HEK293 (cell line): ENCODE results near the gene ZNF519.

Experiments used
- IKZF3 ChIP-seq: fragments of 450-650 bp; IDR thresholded peaks from 2 replicates; pipeline ENCODE4 v1.5.0; 2018; ENCODE audit warnings: missing biosample characterization, mild to moderate bottlenecking, missing genetic modification characterization, moderate library complexity
- KLF1 ChIP-seq: fragments of 450-650 bp; formaldehyde crosslinking; IDR thresholded peaks from 2 replicates; pipeline ENCODE4 v1.5.1; 2016; ENCODE audit warnings: missing biosample characterization, missing genetic modification characterization
- KLF16 ChIP-seq: fragments of 450-650 bp; formaldehyde crosslinking; IDR thresholded peaks from 2 replicates; pipeline ENCODE4 v1.5.1; 2017; ENCODE audit warnings: missing biosample characterization, missing genetic modification characterization
- KLF9 ChIP-seq: fragments of 450-650 bp; formaldehyde crosslinking; IDR thresholded peaks from 2 replicates; pipeline ENCODE4 v1.5.1; 2016; ENCODE audit warnings: missing biosample characterization, missing genetic modification characterization, low read depth
- SP3 ChIP-seq: fragments of 450-650 bp; formaldehyde crosslinking; IDR thresholded peaks from 2 replicates; pipeline ENCODE4 v1.5.1; 2016; ENCODE audit warnings: missing biosample characterization, missing genetic modification characterization
- SP7 ChIP-seq: fragments of 450-650 bp; formaldehyde crosslinking; IDR thresholded peaks from 2 replicates; pipeline ENCODE4 v1.5.1; 2016; ENCODE audit warnings: missing biosample characterization, missing genetic modification characterization
- ZBTB17 ChIP-seq: fragments of 450-650 bp; formaldehyde crosslinking; IDR thresholded peaks from 2 replicates; pipeline ENCODE4 v1.5.1; 2016; ENCODE audit warnings: missing biosample characterization, missing genetic modification characterization
- ZEB2 ChIP-seq: fragments of 450-650 bp; formaldehyde crosslinking; IDR thresholded peaks from 2 replicates; pipeline ENCODE4 v1.5.1; 2016; ENCODE audit warnings: missing biosample characterization, missing genetic modification characterization
- ZFP37 ChIP-seq: fragments of 450-650 bp; formaldehyde crosslinking; IDR thresholded peaks from 2 replicates; pipeline ENCODE4 v1.5.1; 2016; ENCODE audit warnings: missing biosample characterization, missing genetic modification characterization
- ZNF394 ChIP-seq: fragments of 450-650 bp; formaldehyde crosslinking; IDR thresholded peaks from 2 replicates; pipeline ENCODE4 v1.5.1; 2016; ENCODE audit warnings: missing biosample characterization, missing genetic modification characterization, mild to moderate bottlenecking, moderate library complexity, borderline replicate concordance
- ZNF561 ChIP-seq: fragments of 450-650 bp; IDR thresholded peaks from 2 replicates; pipeline ENCODE4 v1.5.1; 2018; ENCODE audit warnings: missing biosample characterization, missing genetic modification characterization, borderline replicate concordance
- ZNF660 ChIP-seq: fragments of 450-650 bp; IDR thresholded peaks from 2 replicates; pipeline ENCODE4 v1.5.1; 2018; ENCODE audit warnings: missing biosample characterization, mild to moderate bottlenecking, missing genetic modification characterization
- ZXDB ChIP-seq: fragments of 450-650 bp; formaldehyde crosslinking; IDR thresholded peaks from 2 replicates; pipeline ENCODE4 v1.5.1; 2016; ENCODE audit warnings: missing biosample characterization, missing genetic modification characterization
- TF ChIP-seq, protein P1 (sequence below): fragments of 450-650 bp; formaldehyde crosslinking; IDR thresholded peaks from 2 replicates; pipeline ENCODE4 v1.5.1; 2016; ENCODE audit warnings: missing biosample characterization, missing genetic modification characterization
- TF ChIP-seq, protein P2 (sequence below): fragments of 450-650 bp; formaldehyde crosslinking; IDR thresholded peaks from 2 replicates; pipeline ENCODE4 v1.5.1; 2016; ENCODE audit warnings: missing biosample characterization, missing genetic modification characterization
- TF ChIP-seq, protein P3 (sequence below): fragments of 450-650 bp; formaldehyde crosslinking; IDR thresholded peaks from 2 replicates; pipeline ENCODE4 v1.5.1; 2016; ENCODE audit warnings: missing biosample characterization, missing genetic modification characterization
- TF ChIP-seq, protein P4 (sequence below): fragments of 450-650 bp; formaldehyde crosslinking; IDR thresholded peaks from 2 replicates; pipeline ENCODE4 v1.5.1; 2016; ENCODE audit warnings: missing biosample characterization, missing genetic modification characterization
- TF ChIP-seq, protein P5 (sequence below): fragments of 450-650 bp; formaldehyde crosslinking; conservative IDR thresholded peaks from 2 replicates; pipeline ENCODE4 v1.5.1; 2016; ENCODE audit warnings: low read depth, missing biosample characterization, missing genetic modification characterization
- TF ChIP-seq, protein P6 (sequence below): fragments of 450-650 bp; formaldehyde crosslinking; optimal IDR thresholded peaks from 2 replicates; pipeline ENCODE3; 2016; ENCODE audit warnings: missing biosample characterization, mild to moderate bottlenecking, missing genetic modification characterization
- TF ChIP-seq, protein P7 (sequence below): fragments of 450-650 bp; formaldehyde crosslinking; IDR thresholded peaks from 2 replicates; pipeline ENCODE4 v1.5.1; 2017; ENCODE audit warnings: missing biosample characterization, mild to moderate bottlenecking, missing genetic modification characterization, moderate library complexity

Gene ZNF519

DNA sequence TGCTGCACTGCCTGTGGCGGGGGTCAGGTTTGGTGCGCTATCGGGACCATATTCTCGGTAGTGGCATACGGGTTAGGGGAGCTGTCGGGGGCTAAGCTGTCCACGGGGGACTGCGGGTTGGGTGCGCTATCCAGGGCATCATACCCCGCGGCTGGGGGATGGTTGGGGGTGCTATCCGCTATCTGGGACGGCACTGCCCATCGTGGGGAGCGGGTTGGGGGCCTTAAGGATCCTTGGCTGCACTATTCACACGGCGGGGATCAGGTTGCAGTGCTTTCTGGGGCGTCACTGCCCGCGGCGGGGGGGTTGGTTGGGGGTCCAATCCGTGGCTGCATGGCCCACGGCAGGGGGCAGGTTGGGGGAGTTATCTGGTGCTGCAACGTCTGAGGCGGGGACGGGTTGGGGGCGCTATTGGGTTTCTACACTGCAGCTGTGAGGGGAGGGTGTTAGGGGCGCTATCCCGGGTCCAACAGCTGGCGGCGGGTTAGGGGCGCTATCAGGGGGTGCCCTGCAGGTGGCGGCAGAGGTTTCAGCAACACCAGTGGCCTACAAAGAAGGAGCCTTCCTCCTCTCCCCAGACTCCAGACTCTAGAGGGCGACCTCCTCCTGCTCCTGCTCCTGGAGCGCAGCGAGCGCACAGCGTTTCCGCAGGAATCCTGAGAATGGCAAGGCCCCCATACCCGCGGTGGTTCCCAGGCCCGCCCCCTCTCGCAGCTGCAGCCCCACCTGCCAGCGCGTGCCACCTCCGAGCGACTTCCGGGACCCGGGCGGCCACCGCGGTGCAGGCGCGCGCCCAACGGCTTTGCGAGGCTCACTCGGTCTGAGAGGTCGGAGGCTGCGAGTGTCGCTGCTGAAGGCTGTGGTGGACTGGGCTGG is 46.3 kb upstream of the ZNF519 start (continued):
- peak; percentile 67; the same call in 1 of the 2 replicates for TF ChIP-seq ZNF561 (tag by site-specific recombination)
- peak; percentile 38; the same call in 1 of the 2 replicates for TF ChIP-seq SP7 (tag by site-specific recombination)
- TF ChIP-seq ZXDB: peak; percentile 44; the same call in 1 of the 2 replicates
- TF ChIP-seq ZFP37 (tag by site-specific recombination): peak; percentile 61; the same call in 1 of the 2 replicates
- TF ChIP-seq KLF9 (tag by site-specific recombination): peak; percentile 83
- TF ChIP-seq ZBTB17: peak; percentile 70
- TF ChIP-seq, protein P1, sequence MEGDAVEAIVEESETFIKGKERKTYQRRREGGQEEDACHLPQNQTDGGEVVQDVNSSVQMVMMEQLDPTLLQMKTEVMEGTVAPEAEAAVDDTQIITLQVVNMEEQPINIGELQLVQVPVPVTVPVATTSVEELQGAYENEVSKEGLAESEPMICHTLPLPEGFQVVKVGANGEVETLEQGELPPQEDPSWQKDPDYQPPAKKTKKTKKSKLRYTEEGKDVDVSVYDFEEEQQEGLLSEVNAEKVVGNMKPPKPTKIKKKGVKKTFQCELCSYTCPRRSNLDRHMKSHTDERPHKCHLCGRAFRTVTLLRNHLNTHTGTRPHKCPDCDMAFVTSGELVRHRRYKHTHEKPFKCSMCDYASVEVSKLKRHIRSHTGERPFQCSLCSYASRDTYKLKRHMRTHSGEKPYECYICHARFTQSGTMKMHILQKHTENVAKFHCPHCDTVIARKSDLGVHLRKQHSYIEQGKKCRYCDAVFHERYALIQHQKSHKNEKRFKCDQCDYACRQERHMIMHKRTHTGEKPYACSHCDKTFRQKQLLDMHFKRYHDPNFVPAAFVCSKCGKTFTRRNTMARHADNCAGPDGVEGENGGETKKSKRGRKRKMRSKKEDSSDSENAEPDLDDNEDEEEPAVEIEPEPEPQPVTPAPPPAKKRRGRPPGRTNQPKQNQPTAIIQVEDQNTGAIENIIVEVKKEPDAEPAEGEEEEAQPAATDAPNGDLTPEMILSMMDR (tag by site-specific recombination): peak; percentile 91
- TF ChIP-seq ZNF660 (tag by site-specific recombination): peak; percentile 55; the same call in 1 of the 2 replicates
- peak; percentile 57; the same call in 1 of the 2 replicates for TF ChIP-seq SP3 (tag by site-specific recombination)
- TF ChIP-seq, protein P2, sequence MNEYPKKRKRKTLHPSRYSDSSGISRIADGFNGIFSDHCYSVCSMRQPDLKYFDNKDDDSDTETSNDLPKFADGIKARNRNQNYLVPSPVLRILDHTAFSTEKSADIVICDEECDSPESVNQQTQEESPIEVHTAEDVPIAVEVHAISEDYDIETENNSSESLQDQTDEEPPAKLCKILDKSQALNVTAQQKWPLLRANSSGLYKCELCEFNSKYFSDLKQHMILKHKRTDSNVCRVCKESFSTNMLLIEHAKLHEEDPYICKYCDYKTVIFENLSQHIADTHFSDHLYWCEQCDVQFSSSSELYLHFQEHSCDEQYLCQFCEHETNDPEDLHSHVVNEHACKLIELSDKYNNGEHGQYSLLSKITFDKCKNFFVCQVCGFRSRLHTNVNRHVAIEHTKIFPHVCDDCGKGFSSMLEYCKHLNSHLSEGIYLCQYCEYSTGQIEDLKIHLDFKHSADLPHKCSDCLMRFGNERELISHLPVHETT: 0 out of 2 replicates have a peak, but pooled peaks have one; percentile 33
- TF ChIP-seq, protein P3, sequence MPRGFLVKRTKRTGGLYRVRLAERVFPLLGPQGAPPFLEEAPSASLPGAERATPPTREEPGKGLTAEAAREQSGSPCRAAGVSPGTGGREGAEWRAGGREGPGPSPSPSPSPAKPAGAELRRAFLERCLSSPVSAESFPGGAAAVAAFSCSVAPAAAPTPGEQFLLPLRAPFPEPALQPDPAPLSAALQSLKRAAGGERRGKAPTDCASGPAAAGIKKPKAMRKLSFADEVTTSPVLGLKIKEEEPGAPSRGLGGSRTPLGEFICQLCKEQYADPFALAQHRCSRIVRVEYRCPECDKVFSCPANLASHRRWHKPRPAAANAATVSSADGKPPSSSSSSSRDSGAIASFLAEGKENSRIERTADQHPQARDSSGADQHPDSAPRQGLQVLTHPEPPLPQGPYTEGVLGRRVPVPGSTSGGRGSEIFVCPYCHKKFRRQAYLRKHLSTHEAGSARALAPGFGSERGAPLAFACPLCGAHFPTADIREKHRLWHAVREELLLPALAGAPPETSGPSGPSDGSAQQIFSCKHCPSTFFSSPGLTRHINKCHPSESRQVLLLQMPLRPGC (tag by site-specific recombination): 0 out of 2 replicates have a peak, but pooled peaks have one; percentile 31
- TF ChIP-seq KLF1 (tag by site-specific recombination): peak; percentile 45; the same call in 1 of the 2 replicates
- TF ChIP-seq ZNF394 (tag by site-specific recombination): peak; percentile 45; the same call in 1 of the 2 replicates
- peak; percentile 46; the same call in 1 of the 2 replicates for TF ChIP-seq KLF16 (tag by site-specific recombination)
- peak; percentile 99 for TF ChIP-seq IKZF3
- TF ChIP-seq, protein P4, sequence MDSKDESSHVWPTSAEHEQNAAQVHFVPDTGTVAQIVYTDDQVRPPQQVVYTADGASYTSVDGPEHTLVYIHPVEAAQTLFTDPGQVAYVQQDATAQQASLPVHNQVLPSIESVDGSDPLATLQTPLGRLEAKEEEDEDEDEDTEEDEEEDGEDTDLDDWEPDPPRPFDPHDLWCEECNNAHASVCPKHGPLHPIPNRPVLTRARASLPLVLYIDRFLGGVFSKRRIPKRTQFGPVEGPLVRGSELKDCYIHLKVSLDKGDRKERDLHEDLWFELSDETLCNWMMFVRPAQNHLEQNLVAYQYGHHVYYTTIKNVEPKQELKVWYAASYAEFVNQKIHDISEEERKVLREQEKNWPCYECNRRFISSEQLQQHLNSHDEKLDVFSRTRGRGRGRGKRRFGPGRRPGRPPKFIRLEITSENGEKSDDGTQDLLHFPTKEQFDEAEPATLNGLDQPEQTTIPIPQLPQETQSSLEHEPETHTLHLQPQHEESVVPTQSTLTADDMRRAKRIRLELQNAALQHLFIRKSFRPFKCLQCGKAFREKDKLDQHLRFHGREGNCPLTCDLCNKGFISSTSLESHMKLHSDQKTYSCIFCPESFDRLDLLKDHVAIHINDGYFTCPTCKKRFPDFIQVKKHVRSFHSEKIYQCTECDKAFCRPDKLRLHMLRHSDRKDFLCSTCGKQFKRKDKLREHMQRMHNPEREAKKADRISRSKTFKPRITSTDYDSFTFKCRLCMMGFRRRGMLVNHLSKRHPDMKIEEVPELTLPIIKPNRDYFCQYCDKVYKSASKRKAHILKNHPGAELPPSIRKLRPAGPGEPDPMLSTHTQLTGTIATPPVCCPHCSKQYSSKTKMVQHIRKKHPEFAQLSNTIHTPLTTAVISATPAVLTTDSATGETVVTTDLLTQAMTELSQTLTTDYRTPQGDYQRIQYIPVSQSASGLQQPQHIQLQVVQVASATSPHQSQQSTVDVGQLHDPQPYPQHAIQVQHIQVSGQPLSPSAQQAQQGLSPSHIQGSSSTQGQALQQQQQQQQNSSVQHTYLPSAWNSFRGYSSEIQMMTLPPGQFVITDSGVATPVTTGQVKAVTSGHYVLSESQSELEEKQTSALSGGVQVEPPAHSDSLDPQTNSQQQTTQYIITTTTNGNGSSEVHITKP (tag by site-specific recombination): peak; percentile 50
- TF ChIP-seq, protein P5, sequence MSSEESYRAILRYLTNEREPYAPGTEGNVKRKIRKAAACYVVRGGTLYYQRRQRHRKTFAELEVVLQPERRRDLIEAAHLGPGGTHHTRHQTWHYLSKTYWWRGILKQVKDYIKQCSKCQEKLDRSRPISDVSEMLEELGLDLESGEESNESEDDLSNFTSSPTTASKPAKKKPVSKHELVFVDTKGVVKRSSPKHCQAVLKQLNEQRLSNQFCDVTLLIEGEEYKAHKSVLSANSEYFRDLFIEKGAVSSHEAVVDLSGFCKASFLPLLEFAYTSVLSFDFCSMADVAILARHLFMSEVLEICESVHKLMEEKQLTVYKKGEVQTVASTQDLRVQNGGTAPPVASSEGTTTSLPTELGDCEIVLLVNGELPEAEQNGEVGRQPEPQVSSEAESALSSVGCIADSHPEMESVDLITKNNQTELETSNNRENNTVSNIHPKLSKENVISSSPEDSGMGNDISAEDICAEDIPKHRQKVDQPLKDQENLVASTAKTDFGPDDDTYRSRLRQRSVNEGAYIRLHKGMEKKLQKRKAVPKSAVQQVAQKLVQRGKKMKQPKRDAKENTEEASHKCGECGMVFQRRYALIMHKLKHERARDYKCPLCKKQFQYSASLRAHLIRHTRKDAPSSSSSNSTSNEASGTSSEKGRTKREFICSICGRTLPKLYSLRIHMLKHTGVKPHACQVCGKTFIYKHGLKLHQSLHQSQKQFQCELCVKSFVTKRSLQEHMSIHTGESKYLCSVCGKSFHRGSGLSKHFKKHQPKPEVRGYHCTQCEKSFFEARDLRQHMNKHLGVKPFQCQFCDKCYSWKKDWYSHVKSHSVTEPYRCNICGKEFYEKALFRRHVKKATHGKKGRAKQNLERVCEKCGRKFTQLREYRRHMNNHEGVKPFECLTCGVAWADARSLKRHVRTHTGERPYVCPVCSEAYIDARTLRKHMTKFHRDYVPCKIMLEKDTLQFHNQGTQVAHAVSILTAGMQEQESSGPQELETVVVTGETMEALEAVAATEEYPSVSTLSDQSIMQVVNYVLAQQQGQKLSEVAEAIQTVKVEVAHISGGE (tag by site-specific recombination): peak; percentile 54
- peak; percentile 71 for TF ChIP-seq ZEB2 (tag by site-specific recombination)
- TF ChIP-seq, protein P6, sequence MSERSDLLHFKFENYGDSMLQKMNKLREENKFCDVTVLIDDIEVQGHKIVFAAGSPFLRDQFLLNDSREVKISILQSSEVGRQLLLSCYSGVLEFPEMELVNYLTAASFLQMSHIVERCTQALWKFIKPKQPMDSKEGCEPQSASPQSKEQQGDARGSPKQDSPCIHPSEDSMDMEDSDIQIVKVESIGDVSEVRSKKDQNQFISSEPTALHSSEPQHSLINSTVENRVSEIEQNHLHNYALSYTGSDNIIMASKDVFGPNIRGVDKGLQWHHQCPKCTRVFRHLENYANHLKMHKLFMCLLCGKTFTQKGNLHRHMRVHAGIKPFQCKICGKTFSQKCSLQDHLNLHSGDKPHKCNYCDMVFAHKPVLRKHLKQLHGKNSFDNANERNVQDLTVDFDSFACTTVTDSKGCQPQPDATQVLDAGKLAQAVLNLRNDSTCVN (tag by site-specific recombination): peak; percentile 89
- TF ChIP-seq, protein P7, sequence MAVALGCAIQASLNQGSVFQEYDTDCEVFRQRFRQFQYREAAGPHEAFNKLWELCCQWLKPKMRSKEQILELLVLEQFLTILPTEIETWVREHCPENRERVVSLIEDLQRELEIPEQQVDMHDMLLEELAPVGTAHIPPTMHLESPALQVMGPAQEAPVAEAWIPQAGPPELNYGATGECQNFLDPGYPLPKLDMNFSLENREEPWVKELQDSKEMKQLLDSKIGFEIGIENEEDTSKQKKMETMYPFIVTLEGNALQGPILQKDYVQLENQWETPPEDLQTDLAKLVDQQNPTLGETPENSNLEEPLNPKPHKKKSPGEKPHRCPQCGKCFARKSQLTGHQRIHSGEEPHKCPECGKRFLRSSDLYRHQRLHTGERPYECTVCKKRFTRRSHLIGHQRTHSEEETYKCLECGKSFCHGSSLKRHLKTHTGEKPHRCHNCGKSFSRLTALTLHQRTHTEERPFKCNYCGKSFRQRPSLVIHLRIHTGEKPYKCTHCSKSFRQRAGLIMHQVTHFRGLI (tag by site-specific recombination): peak; percentile 95
